HEK293 (cell line): Measurements from ENCODE around the gene TBPL1.

Experiments
- HOXD13 ChIP-seq: sonication (generic); formaldehyde crosslinking; IDR thresholded peaks from 2 replicates; pipeline ENCODE4 v1.8.0; 2022; ENCODE audit warnings: missing genetic modification reagents, borderline replicate concordance
- KLF10 ChIP-seq: fragments of 450-650 bp; IDR thresholded peaks from 2 replicates; pipeline ENCODE4 v1.5.1; 2018; ENCODE audit warnings: missing biosample characterization, mild to moderate bottlenecking, missing genetic modification characterization
- SETDB1 ChIP-seq: IDR thresholded peaks from one replicate; pipeline ENCODE4 v1.6.1; 2017; ENCODE audit warnings: mild to moderate bottlenecking, low read length, moderate library complexity, mixed read lengths; ENCODE audit not compliant: insufficient read length
- ZBTB21 ChIP-seq: fragments of 450-650 bp; formaldehyde crosslinking; IDR thresholded peaks from 2 replicates; pipeline ENCODE4 v1.5.1; 2017; ENCODE audit warnings: missing biosample characterization, missing genetic modification characterization
- ZFP41 ChIP-seq: fragments of 450-650 bp; formaldehyde crosslinking; IDR thresholded peaks from 2 replicates; pipeline ENCODE4 v1.5.1; 2016; ENCODE audit warnings: missing biosample characterization, missing genetic modification characterization, borderline replicate concordance
- ZNF169 ChIP-seq: fragments of 450-650 bp; formaldehyde crosslinking; IDR thresholded peaks from 2 replicates; pipeline ENCODE4 v1.5.1; 2016; ENCODE audit warnings: missing biosample characterization, missing genetic modification characterization
- ZNF202 ChIP-seq: fragments of 450-650 bp; formaldehyde crosslinking; IDR thresholded peaks from 2 replicates; pipeline ENCODE4 v1.5.1; 2016; ENCODE audit warnings: missing biosample characterization, missing genetic modification characterization, borderline replicate concordance
- ZNF23 ChIP-seq: fragments of 450-650 bp; formaldehyde crosslinking; IDR thresholded peaks from 2 replicates; pipeline ENCODE4 v1.5.1; 2016; ENCODE audit warnings: missing biosample characterization, missing genetic modification characterization, borderline replicate concordance
- ZNF350 ChIP-seq: fragments of 450-650 bp; formaldehyde crosslinking; IDR thresholded peaks from 2 replicates; pipeline ENCODE4 v1.5.0; 2017; ENCODE audit warnings: missing biosample characterization, mild to moderate bottlenecking, missing genetic modification characterization
- ZNF426 ChIP-seq: fragments of 450-650 bp; formaldehyde crosslinking; IDR thresholded peaks from 2 replicates; pipeline ENCODE4 v1.5.1; 2017; ENCODE audit warnings: missing biosample characterization, missing genetic modification characterization, mild to moderate bottlenecking, inconsistent platforms, moderate library complexity
- ZNF48 ChIP-seq: fragments of 450-650 bp; formaldehyde crosslinking; IDR thresholded peaks from 2 replicates; pipeline ENCODE4 v1.5.1; 2016; ENCODE audit warnings: missing biosample characterization, missing genetic modification characterization
- ZNF571 ChIP-seq: fragments of 450-650 bp; formaldehyde crosslinking; IDR thresholded peaks from 2 replicates; pipeline ENCODE4 v1.5.0; 2017; ENCODE audit warnings: missing biosample characterization, missing genetic modification characterization
- ZNF830 ChIP-seq: fragments of 450-650 bp; IDR thresholded peaks from 2 replicates; pipeline ENCODE4 v1.5.0; 2018; ENCODE audit warnings: missing biosample characterization, missing genetic modification characterization, low read depth, mild to moderate bottlenecking, moderate library complexity
- ZNF837 ChIP-seq: fragments of 450-650 bp; formaldehyde crosslinking; IDR thresholded peaks from 2 replicates; pipeline ENCODE4 v1.5.1; 2016; ENCODE audit warnings: missing biosample characterization, missing genetic modification characterization
- ZSCAN23 ChIP-seq: fragments of 450-650 bp; formaldehyde crosslinking; IDR thresholded peaks from 2 replicates; pipeline ENCODE4 v1.5.1; 2016; ENCODE audit warnings: missing biosample characterization, missing genetic modification characterization
- TF ChIP-seq, protein P1 (sequence below): fragments of 450-650 bp; formaldehyde crosslinking; IDR thresholded peaks from 2 replicates; pipeline ENCODE4 v1.5.1; 2017; ENCODE audit warnings: missing biosample characterization, missing genetic modification characterization
- TF ChIP-seq, protein P2 (sequence below): fragments of 450-650 bp; formaldehyde crosslinking; IDR thresholded peaks from 2 replicates; pipeline ENCODE4 v1.5.1; 2017; ENCODE audit warnings: missing biosample characterization, missing genetic modification characterization
- TF ChIP-seq, protein P3 (sequence below): fragments of 450-650 bp; IDR thresholded peaks from 2 replicates; pipeline ENCODE4 v1.5.1; 2018; ENCODE audit warnings: missing biosample characterization, mild to moderate bottlenecking, missing genetic modification characterization
- TF ChIP-seq, protein P4 (sequence below): fragments of 450-650 bp; formaldehyde crosslinking; IDR thresholded peaks from 2 replicates; pipeline ENCODE4 v1.5.1; 2016; ENCODE audit warnings: missing biosample characterization, missing genetic modification characterization
- TF ChIP-seq, protein P5 (sequence below): fragments of 450-650 bp; formaldehyde crosslinking; IDR thresholded peaks from 2 replicates; pipeline ENCODE4 v1.5.1; 2017; ENCODE audit warnings: missing biosample characterization, missing genetic modification characterization
- TF ChIP-seq, protein P6 (sequence below): fragments of 450-650 bp; formaldehyde crosslinking; IDR thresholded peaks from 2 replicates; pipeline ENCODE4 v1.5.1; 2017; ENCODE audit warnings: missing biosample characterization, mild to moderate bottlenecking, missing genetic modification characterization, moderate library complexity
- TF ChIP-seq, protein P7 (sequence below): fragments of 450-650 bp; formaldehyde crosslinking; IDR thresholded peaks from 2 replicates; pipeline ENCODE4 v1.5.1; 2016; ENCODE audit warnings: missing biosample characterization, missing genetic modification characterization
- TF ChIP-seq, protein P8 (sequence below): fragments of 450-650 bp; formaldehyde crosslinking; IDR thresholded peaks from 2 replicates; pipeline ENCODE4 v1.5.1; 2016; ENCODE audit warnings: missing biosample characterization, missing genetic modification characterization
- TF ChIP-seq, protein P9 (sequence below): fragments of 450-650 bp; formaldehyde crosslinking; optimal IDR thresholded peaks from 2 replicates; pipeline ENCODE3; 2016; ENCODE audit warnings: missing biosample characterization, mild to moderate bottlenecking, missing genetic modification characterization

The TBPL1 gene

DNA sequence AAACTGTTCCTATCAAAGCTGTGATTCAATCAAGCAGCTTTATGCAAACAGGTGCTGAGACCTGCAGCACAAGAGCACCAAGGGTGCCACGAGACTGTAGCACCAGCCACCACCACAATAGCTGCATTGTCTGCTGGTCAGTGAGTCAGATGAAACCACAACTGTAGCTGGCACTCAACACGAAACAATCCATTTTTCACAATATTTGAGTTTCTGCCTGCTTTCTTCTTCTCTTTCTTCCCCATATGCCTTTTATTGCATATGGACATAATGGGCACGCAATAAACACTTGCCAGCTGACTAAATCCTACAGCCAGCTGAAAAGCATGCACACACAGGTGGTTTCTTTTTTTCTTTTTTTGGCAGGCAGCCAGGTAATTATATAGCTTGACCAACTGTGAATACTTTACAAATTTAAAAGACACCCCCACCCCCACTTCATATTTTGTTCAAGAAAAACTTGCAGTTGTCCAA lies 82.8 kb downstream of the TBPL1 start (continued):
- TF ChIP-seq, protein P1, sequence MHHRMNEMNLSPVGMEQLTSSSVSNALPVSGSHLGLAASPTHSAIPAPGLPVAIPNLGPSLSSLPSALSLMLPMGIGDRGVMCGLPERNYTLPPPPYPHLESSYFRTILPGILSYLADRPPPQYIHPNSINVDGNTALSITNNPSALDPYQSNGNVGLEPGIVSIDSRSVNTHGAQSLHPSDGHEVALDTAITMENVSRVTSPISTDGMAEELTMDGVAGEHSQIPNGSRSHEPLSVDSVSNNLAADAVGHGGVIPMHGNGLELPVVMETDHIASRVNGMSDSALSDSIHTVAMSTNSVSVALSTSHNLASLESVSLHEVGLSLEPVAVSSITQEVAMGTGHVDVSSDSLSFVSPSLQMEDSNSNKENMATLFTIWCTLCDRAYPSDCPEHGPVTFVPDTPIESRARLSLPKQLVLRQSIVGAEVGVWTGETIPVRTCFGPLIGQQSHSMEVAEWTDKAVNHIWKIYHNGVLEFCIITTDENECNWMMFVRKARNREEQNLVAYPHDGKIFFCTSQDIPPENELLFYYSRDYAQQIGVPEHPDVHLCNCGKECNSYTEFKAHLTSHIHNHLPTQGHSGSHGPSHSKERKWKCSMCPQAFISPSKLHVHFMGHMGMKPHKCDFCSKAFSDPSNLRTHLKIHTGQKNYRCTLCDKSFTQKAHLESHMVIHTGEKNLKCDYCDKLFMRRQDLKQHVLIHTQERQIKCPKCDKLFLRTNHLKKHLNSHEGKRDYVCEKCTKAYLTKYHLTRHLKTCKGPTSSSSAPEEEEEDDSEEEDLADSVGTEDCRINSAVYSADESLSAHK, result 0 out of 2 replicates have a peak, but pooled peaks have one; percentile 45
- TF ChIP-seq, protein P2, sequence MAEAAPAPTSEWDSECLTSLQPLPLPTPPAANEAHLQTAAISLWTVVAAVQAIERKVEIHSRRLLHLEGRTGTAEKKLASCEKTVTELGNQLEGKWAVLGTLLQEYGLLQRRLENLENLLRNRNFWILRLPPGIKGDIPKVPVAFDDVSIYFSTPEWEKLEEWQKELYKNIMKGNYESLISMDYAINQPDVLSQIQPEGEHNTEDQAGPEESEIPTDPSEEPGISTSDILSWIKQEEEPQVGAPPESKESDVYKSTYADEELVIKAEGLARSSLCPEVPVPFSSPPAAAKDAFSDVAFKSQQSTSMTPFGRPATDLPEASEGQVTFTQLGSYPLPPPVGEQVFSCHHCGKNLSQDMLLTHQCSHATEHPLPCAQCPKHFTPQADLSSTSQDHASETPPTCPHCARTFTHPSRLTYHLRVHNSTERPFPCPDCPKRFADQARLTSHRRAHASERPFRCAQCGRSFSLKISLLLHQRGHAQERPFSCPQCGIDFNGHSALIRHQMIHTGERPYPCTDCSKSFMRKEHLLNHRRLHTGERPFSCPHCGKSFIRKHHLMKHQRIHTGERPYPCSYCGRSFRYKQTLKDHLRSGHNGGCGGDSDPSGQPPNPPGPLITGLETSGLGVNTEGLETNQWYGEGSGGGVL (tag by site-specific recombination), result no peak
- peak; percentile 48; the same call in 1 of the 2 replicates for TF ChIP-seq ZNF830 (tag by site-specific recombination)
- TF ChIP-seq ZNF48 (tag by site-specific recombination), result no peak
- TF ChIP-seq ZNF169 (tag by site-specific recombination), result no peak
- TF ChIP-seq, protein P3, sequence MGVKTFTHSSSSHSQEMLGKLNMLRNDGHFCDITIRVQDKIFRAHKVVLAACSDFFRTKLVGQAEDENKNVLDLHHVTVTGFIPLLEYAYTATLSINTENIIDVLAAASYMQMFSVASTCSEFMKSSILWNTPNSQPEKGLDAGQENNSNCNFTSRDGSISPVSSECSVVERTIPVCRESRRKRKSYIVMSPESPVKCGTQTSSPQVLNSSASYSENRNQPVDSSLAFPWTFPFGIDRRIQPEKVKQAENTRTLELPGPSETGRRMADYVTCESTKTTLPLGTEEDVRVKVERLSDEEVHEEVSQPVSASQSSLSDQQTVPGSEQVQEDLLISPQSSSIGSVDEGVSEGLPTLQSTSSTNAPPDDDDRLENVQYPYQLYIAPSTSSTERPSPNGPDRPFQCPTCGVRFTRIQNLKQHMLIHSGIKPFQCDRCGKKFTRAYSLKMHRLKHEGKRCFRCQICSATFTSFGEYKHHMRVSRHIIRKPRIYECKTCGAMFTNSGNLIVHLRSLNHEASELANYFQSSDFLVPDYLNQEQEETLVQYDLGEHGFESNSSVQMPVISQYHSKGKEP (tag by site-specific recombination), result peak; percentile 89
- TF ChIP-seq, protein P4, sequence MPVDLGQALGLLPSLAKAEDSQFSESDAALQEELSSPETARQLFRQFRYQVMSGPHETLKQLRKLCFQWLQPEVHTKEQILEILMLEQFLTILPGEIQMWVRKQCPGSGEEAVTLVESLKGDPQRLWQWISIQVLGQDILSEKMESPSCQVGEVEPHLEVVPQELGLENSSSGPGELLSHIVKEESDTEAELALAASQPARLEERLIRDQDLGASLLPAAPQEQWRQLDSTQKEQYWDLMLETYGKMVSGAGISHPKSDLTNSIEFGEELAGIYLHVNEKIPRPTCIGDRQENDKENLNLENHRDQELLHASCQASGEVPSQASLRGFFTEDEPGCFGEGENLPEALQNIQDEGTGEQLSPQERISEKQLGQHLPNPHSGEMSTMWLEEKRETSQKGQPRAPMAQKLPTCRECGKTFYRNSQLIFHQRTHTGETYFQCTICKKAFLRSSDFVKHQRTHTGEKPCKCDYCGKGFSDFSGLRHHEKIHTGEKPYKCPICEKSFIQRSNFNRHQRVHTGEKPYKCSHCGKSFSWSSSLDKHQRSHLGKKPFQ (tag by site-specific recombination), result no peak
- TF ChIP-seq, protein P5, sequence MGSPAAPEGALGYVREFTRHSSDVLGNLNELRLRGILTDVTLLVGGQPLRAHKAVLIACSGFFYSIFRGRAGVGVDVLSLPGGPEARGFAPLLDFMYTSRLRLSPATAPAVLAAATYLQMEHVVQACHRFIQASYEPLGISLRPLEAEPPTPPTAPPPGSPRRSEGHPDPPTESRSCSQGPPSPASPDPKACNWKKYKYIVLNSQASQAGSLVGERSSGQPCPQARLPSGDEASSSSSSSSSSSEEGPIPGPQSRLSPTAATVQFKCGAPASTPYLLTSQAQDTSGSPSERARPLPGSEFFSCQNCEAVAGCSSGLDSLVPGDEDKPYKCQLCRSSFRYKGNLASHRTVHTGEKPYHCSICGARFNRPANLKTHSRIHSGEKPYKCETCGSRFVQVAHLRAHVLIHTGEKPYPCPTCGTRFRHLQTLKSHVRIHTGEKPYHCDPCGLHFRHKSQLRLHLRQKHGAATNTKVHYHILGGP (tag by site-specific recombination), result 0 out of 2 replicates have a peak, but pooled peaks have one; percentile 32
- no peak for TF ChIP-seq ZNF23 (tag by site-specific recombination)
- TF ChIP-seq, protein P6, sequence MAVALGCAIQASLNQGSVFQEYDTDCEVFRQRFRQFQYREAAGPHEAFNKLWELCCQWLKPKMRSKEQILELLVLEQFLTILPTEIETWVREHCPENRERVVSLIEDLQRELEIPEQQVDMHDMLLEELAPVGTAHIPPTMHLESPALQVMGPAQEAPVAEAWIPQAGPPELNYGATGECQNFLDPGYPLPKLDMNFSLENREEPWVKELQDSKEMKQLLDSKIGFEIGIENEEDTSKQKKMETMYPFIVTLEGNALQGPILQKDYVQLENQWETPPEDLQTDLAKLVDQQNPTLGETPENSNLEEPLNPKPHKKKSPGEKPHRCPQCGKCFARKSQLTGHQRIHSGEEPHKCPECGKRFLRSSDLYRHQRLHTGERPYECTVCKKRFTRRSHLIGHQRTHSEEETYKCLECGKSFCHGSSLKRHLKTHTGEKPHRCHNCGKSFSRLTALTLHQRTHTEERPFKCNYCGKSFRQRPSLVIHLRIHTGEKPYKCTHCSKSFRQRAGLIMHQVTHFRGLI (tag by site-specific recombination), result no peak
- no peak for TF ChIP-seq SETDB1
- TF ChIP-seq ZNF202, result no peak
- TF ChIP-seq, protein P7, sequence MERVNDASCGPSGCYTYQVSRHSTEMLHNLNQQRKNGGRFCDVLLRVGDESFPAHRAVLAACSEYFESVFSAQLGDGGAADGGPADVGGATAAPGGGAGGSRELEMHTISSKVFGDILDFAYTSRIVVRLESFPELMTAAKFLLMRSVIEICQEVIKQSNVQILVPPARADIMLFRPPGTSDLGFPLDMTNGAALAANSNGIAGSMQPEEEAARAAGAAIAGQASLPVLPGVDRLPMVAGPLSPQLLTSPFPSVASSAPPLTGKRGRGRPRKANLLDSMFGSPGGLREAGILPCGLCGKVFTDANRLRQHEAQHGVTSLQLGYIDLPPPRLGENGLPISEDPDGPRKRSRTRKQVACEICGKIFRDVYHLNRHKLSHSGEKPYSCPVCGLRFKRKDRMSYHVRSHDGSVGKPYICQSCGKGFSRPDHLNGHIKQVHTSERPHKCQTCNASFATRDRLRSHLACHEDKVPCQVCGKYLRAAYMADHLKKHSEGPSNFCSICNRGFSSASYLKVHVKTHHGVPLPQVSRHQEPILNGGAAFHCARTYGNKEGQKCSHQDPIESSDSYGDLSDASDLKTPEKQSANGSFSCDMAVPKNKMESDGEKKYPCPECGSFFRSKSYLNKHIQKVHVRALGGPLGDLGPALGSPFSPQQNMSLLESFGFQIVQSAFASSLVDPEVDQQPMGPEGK (tag by site-specific recombination), result no peak
- TF ChIP-seq ZNF350, result peak; percentile 54; the same call in 1 of the 2 replicates
- TF ChIP-seq ZFP41 (tag by site-specific recombination), result no peak
- TF ChIP-seq, protein P8, sequence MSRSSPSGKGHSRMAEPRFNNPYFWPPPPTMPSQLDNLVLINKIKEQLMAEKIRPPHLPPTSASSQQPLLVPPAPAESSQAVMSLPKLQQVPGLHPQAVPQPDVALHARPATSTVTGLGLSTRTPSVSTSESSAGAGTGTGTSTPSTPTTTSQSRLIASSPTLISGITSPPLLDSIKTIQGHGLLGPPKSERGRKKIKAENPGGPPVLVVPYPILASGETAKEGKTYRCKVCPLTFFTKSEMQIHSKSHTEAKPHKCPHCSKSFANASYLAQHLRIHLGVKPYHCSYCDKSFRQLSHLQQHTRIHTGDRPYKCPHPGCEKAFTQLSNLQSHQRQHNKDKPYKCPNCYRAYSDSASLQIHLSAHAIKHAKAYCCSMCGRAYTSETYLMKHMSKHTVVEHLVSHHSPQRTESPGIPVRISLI (tag by site-specific recombination), result no peak
- TF ChIP-seq KLF10 (tag by site-specific recombination), result 0 out of 2 replicates have a peak, but pooled peaks have one; percentile 32
- no peak for TF ChIP-seq ZBTB21
- no peak for TF ChIP-seq ZNF837 (tag by site-specific recombination)
- TF ChIP-seq ZNF426 (tag by site-specific recombination), result no peak
- no peak for TF ChIP-seq ZNF571 (tag by site-specific recombination)
- TF ChIP-seq, protein P9, sequence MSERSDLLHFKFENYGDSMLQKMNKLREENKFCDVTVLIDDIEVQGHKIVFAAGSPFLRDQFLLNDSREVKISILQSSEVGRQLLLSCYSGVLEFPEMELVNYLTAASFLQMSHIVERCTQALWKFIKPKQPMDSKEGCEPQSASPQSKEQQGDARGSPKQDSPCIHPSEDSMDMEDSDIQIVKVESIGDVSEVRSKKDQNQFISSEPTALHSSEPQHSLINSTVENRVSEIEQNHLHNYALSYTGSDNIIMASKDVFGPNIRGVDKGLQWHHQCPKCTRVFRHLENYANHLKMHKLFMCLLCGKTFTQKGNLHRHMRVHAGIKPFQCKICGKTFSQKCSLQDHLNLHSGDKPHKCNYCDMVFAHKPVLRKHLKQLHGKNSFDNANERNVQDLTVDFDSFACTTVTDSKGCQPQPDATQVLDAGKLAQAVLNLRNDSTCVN (tag by site-specific recombination), result no peak
- TF ChIP-seq ZSCAN23 (tag by site-specific recombination), result no peak
- peak; percentile 79 for TF ChIP-seq HOXD13 (CRISPR knock-in tag)
